H9 (cell line): ENCODE results near the gene EGFL6. TPM values are rescaled to one million over a fixed set of nuclear protein-coding genes. Genes with fewer than 3 reads are reported as not detected.

Source experiments
- DNase-seq: peaks from one replicate; pipeline ENCODE4 v3.0.0-alpha.2; 2017
- H2AFZ ChIP-seq: one replicate; pipeline ENCODE4 v1.6.1; 2013; ENCODE audit warnings: mild to moderate bottlenecking, low read length, control low read depth, moderate library complexity
- H2AK5ac ChIP-seq: 2 replicates; pipeline ENCODE4 v1.6.1; 2013; ENCODE audit warnings: low read length, control low read depth, mixed read lengths; ENCODE audit not compliant: insufficient read length
- H2BK120ac ChIP-seq: one replicate; pipeline ENCODE4 v1.6.1; 2013; ENCODE audit warnings: low read depth, mild to moderate bottlenecking, low read length, control low read depth, inconsistent platforms; ENCODE audit not compliant: poor library complexity, severe bottlenecking
- H2BK12ac ChIP-seq: 2 replicates; pipeline ENCODE4 v1.6.1; 2013; ENCODE audit warnings: low read length, control low read depth, mixed read lengths, low read depth; ENCODE audit not compliant: insufficient read length
- H2BK15ac ChIP-seq: 2 replicates; pipeline ENCODE4 v1.6.1; 2013; ENCODE audit warnings: low read depth, low read length, control low read depth
- H2BK20ac ChIP-seq: one replicate; pipeline ENCODE4 v1.6.1; 2013; ENCODE audit warnings: low read depth, mild to moderate bottlenecking, low read length, control low read depth, inconsistent platforms; ENCODE audit not compliant: poor library complexity, severe bottlenecking
- H2BK5ac ChIP-seq: 2 replicates; pipeline ENCODE4 v1.6.1; 2013; ENCODE audit warnings: low read length, control low read depth, mixed read lengths; ENCODE audit not compliant: insufficient read length
- H3K14ac ChIP-seq: 2 replicates; pipeline ENCODE4 v1.6.1; 2013; ENCODE audit warnings: low read length, control low read depth; ENCODE audit not compliant: insufficient read depth
- H3K18ac ChIP-seq: 2 replicates; pipeline ENCODE4 v1.6.1; 2013; ENCODE audit warnings: low read depth, mild to moderate bottlenecking, mixed read lengths, low read length, control low read depth; ENCODE audit not compliant: insufficient read length
- H3K23ac ChIP-seq: 2 replicates; pipeline ENCODE4 v1.6.1; 2013; ENCODE audit warnings: low read length, control low read depth, mixed read lengths, low read depth; ENCODE audit not compliant: insufficient read length
- H3K23me2 ChIP-seq: 2 replicates; pipeline ENCODE4 v1.6.1; 2013; ENCODE audit warnings: low read depth, mild to moderate bottlenecking, mixed read lengths, low read length, control low read depth; ENCODE audit not compliant: insufficient read length, poor library complexity, severe bottlenecking
- H3K27ac ChIP-seq: 2 replicates; pipeline ENCODE4 v1.5.1; 2013; ENCODE audit warnings: low read length, control low read depth, mixed read lengths, low read depth; ENCODE audit not compliant: insufficient read length
- H3K27me3 ChIP-seq: 2 replicates; pipeline ENCODE4 v1.6.1; 2013; ENCODE audit warnings: low read length, control low read depth, inconsistent platforms; ENCODE audit not compliant: insufficient read depth
- H3K4ac ChIP-seq: 2 replicates; pipeline ENCODE4 v1.6.1; 2013; ENCODE audit warnings: low read depth, mild to moderate bottlenecking, control low read depth, inconsistent platforms, low read length, moderate library complexity
- H3K4me1 ChIP-seq: 2 replicates; pipeline ENCODE4 v1.6.1; 2013; ENCODE audit warnings: low read length, control low read depth, inconsistent platforms; ENCODE audit not compliant: insufficient read depth
- H3K4me2 ChIP-seq: 2 replicates; pipeline ENCODE4 v1.6.1; 2013; ENCODE audit warnings: low read length, control low read depth, mixed read lengths; ENCODE audit not compliant: insufficient read length, insufficient read depth
- H3K56ac ChIP-seq: 2 replicates; pipeline ENCODE4 v1.6.1; 2013; ENCODE audit warnings: low read depth, mild to moderate bottlenecking, mixed read lengths, low read length, control low read depth; ENCODE audit not compliant: insufficient read length
- H3K79me1 ChIP-seq: 2 replicates; pipeline ENCODE4 v1.6.1; 2013; ENCODE audit warnings: low read depth, mild to moderate bottlenecking, moderate library complexity, low read length, control low read depth, inconsistent platforms; ENCODE audit not compliant: insufficient read depth, poor library complexity, severe bottlenecking
- H3K79me2 ChIP-seq: 2 replicates; pipeline ENCODE4 v1.6.1; 2013; ENCODE audit warnings: low read length, control low read depth, inconsistent platforms; ENCODE audit not compliant: insufficient read depth
- H3K9ac ChIP-seq: 2 replicates; pipeline ENCODE4 v1.6.1; 2013; ENCODE audit warnings: low read length, control low read depth, mixed read lengths; ENCODE audit not compliant: insufficient read length; ENCODE audit errors: extremely low read depth
- H3K9me3 ChIP-seq: one replicate; pipeline ENCODE4 v1.6.1; 2013; ENCODE audit warnings: low read depth, low read length, inconsistent platforms; ENCODE audit not compliant: control insufficient read depth
- H3T11ph ChIP-seq: one replicate; pipeline ENCODE4 v1.6.1; 2013; ENCODE audit warnings: mild to moderate bottlenecking, low read length, control low read depth, inconsistent platforms
- H4K20me1 ChIP-seq: one replicate; pipeline ENCODE4 v1.6.1; 2013; ENCODE audit not compliant: control insufficient read depth, insufficient read length, insufficient read depth
- H4K5ac ChIP-seq: 2 replicates; pipeline ENCODE4 v1.6.1; 2013; ENCODE audit warnings: low read depth, mild to moderate bottlenecking, mixed read lengths, low read length, control low read depth; ENCODE audit not compliant: insufficient read length
- H4K8ac ChIP-seq: replicated peaks from 2 replicates; pipeline ENCODE4 v1.6.1; 2013; ENCODE audit warnings: low read length, control low read depth, mixed read lengths, low read depth; ENCODE audit not compliant: insufficient read length
- H4K91ac ChIP-seq: 2 replicates; pipeline ENCODE4 v1.6.1; 2013; ENCODE audit warnings: low read depth, mild to moderate bottlenecking, moderate library complexity, mixed read lengths, low read length, control low read depth; ENCODE audit not compliant: insufficient read length
- H3K27ac Mint-ChIP-seq, 3 experiments: 2 replicates in 2 of 3; 3 replicates in 1 of 3; pipeline ENCODE4 v1.8.0; 2020 to 2021; ENCODE audit warnings: mixed read lengths in 3 of 3, mild to moderate bottlenecking in 1 of 3, moderate library complexity in 1 of 3
- H3K27me3 Mint-ChIP-seq: 2 replicates; pipeline ENCODE4 v1.8.0; 2021; ENCODE audit warnings: low read depth, mild to moderate bottlenecking, moderate library complexity, mixed read lengths
- H3K36me3 Mint-ChIP-seq, 3 experiments: 2 replicates in 2 of 3; 3 replicates in 1 of 3; pipeline ENCODE4 v1.8.0; 2020 to 2021; ENCODE audit warnings: low read depth in 3 of 3, mixed read lengths in 3 of 3; ENCODE audit not compliant: insufficient read depth in 1 of 3
- H3K4me1 Mint-ChIP-seq, 2 experiments: 2 replicates each; pipeline ENCODE4 v1.8.0; 2020; ENCODE audit warnings: mixed read lengths in 2 of 2
- H3K4me3 Mint-ChIP-seq, 2 experiments: 2 replicates in 1 of 2; 3 replicates in 1 of 2; pipeline ENCODE4 v1.8.0; 2020 to 2021; ENCODE audit warnings: mild to moderate bottlenecking in 2 of 2, mixed read lengths in 2 of 2, moderate library complexity in 1 of 2
- H3K9me3 Mint-ChIP-seq, 2 experiments: 2 replicates in 1 of 2; 3 replicates in 1 of 2; pipeline ENCODE4 v1.8.0; 2020; ENCODE audit warnings: mild to moderate bottlenecking in 2 of 2, mixed read lengths in 2 of 2, moderate library complexity in 1 of 2
- CTCF ChIP-seq: fragments of 200-600 bp; sonication (generic); conservative IDR thresholded peaks from 3 replicates; pipeline ENCODE4 v1.8.0; 2021; ENCODE audit warnings: antibody characterized with exemption, mild to moderate bottlenecking
- WGBS: extraction: QIAGEN DNeasy Blood & Tissue Kit; methylation state at CpG from one replicate; pipeline ENCODE4 v1.1.7; 2013; ENCODE audit warnings: missing lambda C conversion rate, low lambda C conversion rate, mixed read lengths; ENCODE audit not compliant: insufficient read length; ENCODE audit errors: extremely low coverage; 5-methylcytosine and 5-hydroxymethylcytosine counted together
- total RNA-seq: library from RNA; stranded (reverse); gene quantifications from 2 replicates; pipeline ENCODE4 v1.2.1, GENCODE V29; 2021

Gene EGFL6
- total RNA-seq, 1 experiment from 2014 or later: 0.94 TPM

DNA sequence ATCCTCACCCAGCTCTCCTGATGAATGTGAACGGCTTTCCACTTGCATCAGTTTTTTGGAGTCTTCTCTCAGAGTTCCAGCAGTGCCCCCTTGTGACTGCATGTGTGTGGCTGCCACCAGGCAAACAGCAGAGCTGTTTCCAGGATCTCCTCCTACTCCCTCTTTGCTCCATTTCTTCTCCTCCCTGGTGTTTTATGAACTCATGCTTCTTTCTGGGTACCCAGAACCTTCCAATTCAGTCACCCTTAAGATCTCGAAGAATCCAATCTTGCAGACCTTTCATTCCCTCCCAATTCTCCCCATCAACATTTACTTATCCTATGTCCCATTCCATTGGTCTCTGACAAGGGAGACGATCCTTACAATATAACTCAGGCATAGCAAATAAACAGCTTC lies 76.8 kb downstream of the EGFL6 start:
- no peaks in the 10 kb centered on the region for H3K79me2 ChIP-seq
- no peak overlapping the region for H2BK20ac ChIP-seq
- no peaks in the 10 kb centered on the region; the same call in 1 of the 2 replicates for H3K4me1 ChIP-seq
- H3K18ac ChIP-seq: no peak overlapping the region
- H3K4me2 ChIP-seq: no peak overlapping the region
- no peak overlapping the region for H3K9ac ChIP-seq
- H3K27me3 ChIP-seq: no peaks in the 10 kb centered on the region
- H3K27ac Mint-ChIP-seq: no peak overlapping the region; a peak in 1 of 7 replicates
- H2BK12ac ChIP-seq: no peak overlapping the region
- DNase-seq: peak; percentile 65
- H3K9me3 ChIP-seq: no peaks in the 10 kb centered on the region
- no peak overlapping the region for H3T11ph ChIP-seq
- H2BK120ac ChIP-seq: no peak overlapping the region
- TF ChIP-seq CTCF: peak; percentile 70
- H3K27me3 Mint-ChIP-seq: no peaks in the 10 kb centered on the region
- H2AK5ac ChIP-seq: no peak overlapping the region
- H3K56ac ChIP-seq: no peak overlapping the region
- H3K9me3 Mint-ChIP-seq: peaks cover 32 to 35% of the 10 kb centered on the region in 2 experiments
- H3K23ac ChIP-seq: no peak overlapping the region
- H3K4me1 Mint-ChIP-seq: peaks cover 6 to 7% of the 10 kb centered on the region in 2 experiments; a peak in 3 of 4 replicates
- no peaks in the 10 kb centered on the region for H4K20me1 ChIP-seq
- H3K36me3 Mint-ChIP-seq: no peaks in the 10 kb centered on the region; a peak in 1 of 7 replicates
- H2AFZ ChIP-seq: no peak overlapping the region
- H4K91ac ChIP-seq: no peak overlapping the region
- H3K14ac ChIP-seq: no peak overlapping the region
- no peak overlapping the region for H3K4ac ChIP-seq
- H2BK5ac ChIP-seq: no peak overlapping the region
- H2BK15ac ChIP-seq: no peak overlapping the region
- H3K79me1 ChIP-seq: no peaks in the 10 kb centered on the region
- no CpG with 5 or more reads among the region's 3 CpGs for WGBS
- H4K8ac ChIP-seq: no peak overlapping the region
- H3K27ac ChIP-seq: no peak overlapping the region
- no peak overlapping the region for H3K4me3 Mint-ChIP-seq
- no peak overlapping the region for H4K5ac ChIP-seq
- H3K23me2 ChIP-seq: no peaks in the 10 kb centered on the region
